ENCODE measurements around the gene SBK3.
"Not testable (repeated sequence)": the region's sequence is repeated elsewhere in the genome, so short reads cannot be mapped to it uniquely, and the experiment has no call there.

The SBK3 gene

GRCh38 chr19:55569477-55569876, 24.1 kb upstream of the SBK3 start:
- H3K9ac ChIP-seq (ENCODE audit: low read length); H3K27me3 ChIP-seq (ENCODE audit: insufficient read depth, low read length); H2BK12ac ChIP-seq (ENCODE audit: low read length); H2AK5ac ChIP-seq (ENCODE audit: low read length); H4K8ac ChIP-seq (ENCODE audit: low read depth, low read length); H2BK120ac ChIP-seq (ENCODE audit: insufficient read depth, low read length, poor library complexity); H3K9me3 ChIP-seq (ENCODE audit: insufficient read depth, low read depth, low read length); H3K23ac ChIP-seq (ENCODE audit: low read length); H2BK5ac ChIP-seq (ENCODE audit: low read depth, low read length, poor library complexity); H3K14ac ChIP-seq (ENCODE audit: low read length); H3K4me2 ChIP-seq (ENCODE audit: low read length); H4K91ac ChIP-seq (ENCODE audit: low read depth, low read length); H3K18ac ChIP-seq (ENCODE audit: low read length); H3K79me2 ChIP-seq (ENCODE audit: control insufficient read depth, insufficient read depth, low read length, poor library complexity); H3K36me3 ChIP-seq (ENCODE audit: control insufficient read depth in 1 of 2, insufficient read depth in 2 of 2, low read length in 2 of 2); H3K4me1 ChIP-seq (ENCODE audit: control insufficient read depth in 1 of 2, insufficient read depth in 2 of 2, low read length in 2 of 2); DNase-seq; H4K12ac ChIP-seq (ENCODE audit: low read depth, low read length); H3K79me1 ChIP-seq (ENCODE audit: low read length); H2AFZ ChIP-seq (ENCODE audit: insufficient read depth, low read length, poor library complexity); H3K4ac ChIP-seq (ENCODE audit: low read depth, low read length); H3K4me3 ChIP-seq (ENCODE audit: low read depth, low read length); H3K27ac ChIP-seq (ENCODE audit: low read depth, low read length): not testable (repeated sequence)
- no CpG with 5 or more reads among the region's 5 CpGs for WGBS (ENCODE audit: extremely low coverage, insufficient coverage, insufficient read length)

- no peak overlapping the region for H4K91ac ChIP-seq (ENCODE audit: low read depth, low read length)
- H3K4me1 ChIP-seq (ENCODE audit: control insufficient read depth in 1 of 2, insufficient read depth in 2 of 2, low read length in 2 of 2): no peaks in the 10 kb centered on the region
- no peak overlapping the region for H3K23ac ChIP-seq (ENCODE audit: low read length)
- no peaks in the 10 kb centered on the region for H3K9me3 ChIP-seq (ENCODE audit: insufficient read depth, low read depth, low read length)
- H3K4ac ChIP-seq (ENCODE audit: low read depth, low read length): no peak overlapping the region
- no peak overlapping the region for H3K9ac ChIP-seq (ENCODE audit: low read length)
- no peak overlapping the region for H3K27ac ChIP-seq (ENCODE audit: low read depth, low read length)
- no peak overlapping the region for H2BK120ac ChIP-seq (ENCODE audit: insufficient read depth, low read length, poor library complexity)
- no peak for DNase-seq
- H3K4me3 ChIP-seq (ENCODE audit: low read depth, low read length): no peak overlapping the region
- H3K18ac ChIP-seq (ENCODE audit: low read length): no peak overlapping the region
- no peak overlapping the region for H2BK5ac ChIP-seq (ENCODE audit: low read depth, low read length, poor library complexity)
- no peak overlapping the region for H3K14ac ChIP-seq (ENCODE audit: low read length)
- no peak overlapping the region for H2AFZ ChIP-seq (ENCODE audit: insufficient read depth, low read length, poor library complexity)
- no peak overlapping the region for H2BK12ac ChIP-seq (ENCODE audit: low read length)
- no peak overlapping the region for H2AK5ac ChIP-seq (ENCODE audit: low read length)
- H3K4me2 ChIP-seq (ENCODE audit: low read length): no peak overlapping the region
- H3K36me3 ChIP-seq (ENCODE audit: control insufficient read depth in 1 of 2, insufficient read depth in 2 of 2, low read length in 2 of 2): no peaks in the 10 kb centered on the region
- H3K79me2 ChIP-seq (ENCODE audit: control insufficient read depth, insufficient read depth, low read length, poor library complexity): no peaks in the 10 kb centered on the region
- no peaks in the 10 kb centered on the region for H3K27me3 ChIP-seq (ENCODE audit: insufficient read depth, low read length)
- H3K79me1 ChIP-seq (ENCODE audit: low read length): no peaks in the 10 kb centered on the region
- no peak overlapping the region for H4K8ac ChIP-seq (ENCODE audit: low read depth, low read length)
- H4K12ac ChIP-seq (ENCODE audit: low read depth, low read length): no peak overlapping the region
These were observed 22.5 kb upstream of the SBK3 start for GRCh38 chr19:55567708-55568328.

- Histone ChIP-seq H2BK12ac (ENCODE audit: low read length) (no peak overlapping the region), H3K4me3 (ENCODE audit: low read depth, low read length) (no peak overlapping the region), H4K91ac (ENCODE audit: low read depth, low read length) (no peak overlapping the region), H3K9me3 (ENCODE audit: insufficient read depth, low read depth, low read length) (no peaks in the 10 kb centered on the region), H3K23ac (ENCODE audit: low read length) (no peak overlapping the region), H3K4me2 (ENCODE audit: low read length) (no peak overlapping the region), H3K18ac (ENCODE audit: low read length) (no peak overlapping the region), H3K27ac (ENCODE audit: low read depth, low read length) (no peak overlapping the region), H3K36me3 (ENCODE audit: control insufficient read depth in 1 of 2, insufficient read depth in 2 of 2, low read length in 2 of 2) (no peaks in the 10 kb centered on the region), H3K9ac (ENCODE audit: low read length) (no peak overlapping the region), H3K4me1 (ENCODE audit: control insufficient read depth in 1 of 2, insufficient read depth in 2 of 2, low read length in 2 of 2) (no peaks in the 10 kb centered on the region), H3K79me1 (ENCODE audit: low read length) (no peaks in the 10 kb centered on the region), H3K79me2 (ENCODE audit: control insufficient read depth, insufficient read depth, low read length, poor library complexity) (no peaks in the 10 kb centered on the region), H2BK120ac (ENCODE audit: insufficient read depth, low read length, poor library complexity) (no peak overlapping the region), H3K27me3 (ENCODE audit: insufficient read depth, low read length) (no peaks in the 10 kb centered on the region), H2AFZ (ENCODE audit: insufficient read depth, low read length, poor library complexity) (no peak overlapping the region), H4K12ac (ENCODE audit: low read depth, low read length) (no peak overlapping the region), H3K4ac (ENCODE audit: low read depth, low read length) (no peak overlapping the region), H2AK5ac (ENCODE audit: low read length) (no peak overlapping the region), H3K14ac (ENCODE audit: low read length) (no peak overlapping the region), H2BK5ac (ENCODE audit: low read depth, low read length, poor library complexity) (no peak overlapping the region), H4K8ac (ENCODE audit: low read depth, low read length) (no peak overlapping the region)
- no peak for DNase-seq
- WGBS (ENCODE audit: extremely low coverage, insufficient coverage, insufficient read length): no CpG with 5 or more reads among the region's 9 CpGs
These were observed 21.5 kb upstream of the SBK3 start for GRCh38 chr19:55566823-55567222.

GRCh38 chr19:55563261-55563690, 17.9 kb upstream of the SBK3 start:
- Histone ChIP-seq H3K27me3 (ENCODE audit: insufficient read depth, low read length) (no peaks in the 10 kb centered on the region), H3K4me3 (ENCODE audit: low read depth, low read length) (no peak overlapping the region), H3K36me3 (ENCODE audit: control insufficient read depth in 1 of 2, insufficient read depth in 2 of 2, low read length in 2 of 2) (no peaks in the 10 kb centered on the region), H2AK5ac (ENCODE audit: low read length) (no peak overlapping the region), H3K27ac (ENCODE audit: low read depth, low read length) (no peak overlapping the region), H3K4me2 (ENCODE audit: low read length) (no peak overlapping the region), H3K79me1 (ENCODE audit: low read length) (no peaks in the 10 kb centered on the region), H4K8ac (ENCODE audit: low read depth, low read length) (no peak overlapping the region), H3K9me3 (ENCODE audit: insufficient read depth, low read depth, low read length) (peaks cover 4% of the 10 kb centered on the region), H3K79me2 (ENCODE audit: control insufficient read depth, insufficient read depth, low read length, poor library complexity) (no peaks in the 10 kb centered on the region), H3K14ac (ENCODE audit: low read length) (no peak overlapping the region), H2BK12ac (ENCODE audit: low read length) (no peak overlapping the region), H3K18ac (ENCODE audit: low read length) (no peak overlapping the region), H4K12ac (ENCODE audit: low read depth, low read length) (no peak overlapping the region), H4K91ac (ENCODE audit: low read depth, low read length) (no peak overlapping the region), H2AFZ (ENCODE audit: insufficient read depth, low read length, poor library complexity) (no peak overlapping the region), H3K4me1 (ENCODE audit: control insufficient read depth in 1 of 2, insufficient read depth in 2 of 2, low read length in 2 of 2) (no peaks in the 10 kb centered on the region), H2BK120ac (ENCODE audit: insufficient read depth, low read length, poor library complexity) (no peak overlapping the region), H3K4ac (ENCODE audit: low read depth, low read length) (no peak overlapping the region), H3K9ac (ENCODE audit: low read length) (no peak overlapping the region), H3K23ac (ENCODE audit: low read length) (no peak overlapping the region), H2BK5ac (ENCODE audit: low read depth, low read length, poor library complexity) (no peak overlapping the region)
- DNase-seq: no peak
- WGBS (ENCODE audit: extremely low coverage, insufficient coverage, insufficient read length): no CpG with 5 or more reads among the region's 12 CpGs
